ENCODE measurements around the gene KCTD13. TPM values are rescaled to one million over a fixed set of nuclear protein-coding genes. Genes with fewer than 3 reads are reported as not detected.

KCTD13 gene
- total and polyA plus RNA-seq, 2 of the 8 experiments (the other 6 are each of a cell fraction or from before 2014, with no cell fraction given), result 9.2 to 10.8 TPM

- Histone ChIP-seq H3K27me3 (replicated peaks in 1 of 4; ENCODE audit: control insufficient read depth in 3 of 4, extremely low read depth in 1 of 4, insufficient read depth in 3 of 4, low read length in 3 of 4) (no peaks in the 10 kb centered on the region), H3K14ac (ENCODE audit: insufficient read length) (no peak overlapping the region), H3K4me1 (replicated peaks in 1 of 4; ENCODE audit: control insufficient read depth in 3 of 4, insufficient read depth in 4 of 4, low read length in 3 of 4) (peaks cover 0 to 7% (median 4%) of the 10 kb centered on the region in 4 experiments; a peak in 5 of 7 replicates), H2BK15ac (ENCODE audit: low read length) (no peak overlapping the region), H2AK5ac (ENCODE audit: low read depth, low read length) (no peak overlapping the region), H4K5ac (ENCODE audit: insufficient read length, low read depth, low read length) (no peak overlapping the region), H3K79me2 (ENCODE audit: control insufficient read depth in 1 of 2, insufficient read depth in 2 of 2, low read length in 2 of 2) (no peaks in the 10 kb centered on the region), H3K23ac (ENCODE audit: insufficient read length) (no peak overlapping the region), H3K9me3 (ENCODE audit: insufficient read depth in 2 of 2, low read depth in 1 of 2, low read length in 1 of 2) (no peaks in the 10 kb centered on the region), H3K79me1 (ENCODE audit: low read depth, low read length) (no peaks in the 10 kb centered on the region), H3K36me3 (ENCODE audit: control insufficient read depth in 2 of 4, insufficient read depth in 4 of 4, low read length in 3 of 4) (no peaks in the 10 kb centered on the region), H3K4ac (replicated peaks; ENCODE audit: insufficient read length, low read depth, low read length) (no peak overlapping the region), H2BK120ac (replicated peaks; ENCODE audit: low read depth, low read length) (no peak overlapping the region), H2BK12ac (ENCODE audit: low read depth, low read length) (no peak overlapping the region), H2BK20ac (ENCODE audit: low read length) (no peak overlapping the region), H2AFZ (ENCODE audit: low read length) (no peak overlapping the region), H3K56ac (replicated peaks; ENCODE audit: insufficient read length, low read depth, low read length) (no peak overlapping the region), H4K20me1 (replicated peaks in 1 of 2; ENCODE audit: control insufficient read depth in 1 of 2, insufficient read depth in 2 of 2, low read length in 2 of 2) (no peaks in the 10 kb centered on the region), H3K4me3 (ENCODE audit: extremely low read depth in 1 of 4, insufficient read depth in 2 of 4, low read depth in 3 of 4, low read length in 4 of 4) (no peak overlapping the region), H3K27ac (ENCODE audit: low read depth, low read length) (no peak overlapping the region), H3K18ac (ENCODE audit: extremely low read depth, low read length) (no peak overlapping the region), H3K4me2 (ENCODE audit: insufficient read depth in 1 of 2, low read depth in 2 of 2, low read length in 2 of 2) (no peak overlapping the region), H4K8ac (ENCODE audit: extremely low read depth, insufficient read depth, low read length) (no peak overlapping the region), H3K23me2 (ENCODE audit: low read depth, low read length) (no peaks in the 10 kb centered on the region), H4K91ac (replicated peaks; ENCODE audit: insufficient read length, low read length) (no peak overlapping the region), H3K9ac (replicated peaks in 1 of 4; ENCODE audit: extremely low read depth in 1 of 4, low read depth in 3 of 4, low read length in 3 of 4) (no peak overlapping the region), H2BK5ac (ENCODE audit: low read depth, low read length) (no peak overlapping the region)
- FAIRE-seq (no peak), DNase-seq (ENCODE audit: low read depth in 1 of 2, low spot score in 2 of 2) (no peak)
- ChIA-PET CTCF (ENCODE audit: partially characterized antibody) (interaction anchor here (0.9 to 1.4 kb wide), 2 partner anchors 36 kb away, joined by 3 read pairs; no protein-coding TSS in a partner anchor), POLR2A (ENCODE audit: partially characterized antibody) (interaction anchor here (0.7 to 1.5 kb wide), 3 partner anchors 15 to 56 kb away, joined by 3 to 5 read pairs (median 4); partner anchors contain the start of gene KCTD13)
- 87% methylated on average over 2 of the region's 2 CpGs; no CpG with 5 or more reads in 1 of the 2 experiments for WGBS, 2 experiments (ENCODE audit: extremely low coverage in 1 of 2, insufficient coverage in 1 of 2, insufficient read length in 1 of 2, insufficient replicate concordance in 2 of 2, low coverage in 1 of 2, low lambda C conversion rate in 2 of 2, missing lambda C conversion rate in 1 of 2)
- TF ChIP-seq ASH2L (IDR thresholded peaks at IDR 0.05; ENCODE audit: low read length) (no peak), SRF (IDR thresholded peaks at IDR 0.05; ENCODE audit: low read depth, low read length) (no peak), RAD21 (IDR thresholded peaks at IDR 0.05 in 1 of 2, conservative IDR thresholded peaks at IDR 0.05 in 1 of 2; ENCODE audit: low read depth in 2 of 2, low read length in 2 of 2) (no peak), BRCA1 (IDR thresholded peaks at IDR 0.05; ENCODE audit: low read depth, low read length) (no peak), KDM4A (IDR thresholded peaks at IDR 0.05; ENCODE audit: low read depth, low read length, severe bottlenecking) (no peak), JUND (IDR thresholded peaks at IDR 0.05; ENCODE audit: low read length) (no peak), SP4 (IDR thresholded peaks at IDR 0.05; ENCODE audit: low read length) (no peak), MAFK (IDR thresholded peaks at IDR 0.05; ENCODE audit: low read depth, low read length) (no peak), HDAC2 (IDR thresholded peaks at IDR 0.05; ENCODE audit: borderline replicate concordance in 1 of 2, low read depth in 2 of 2, low read length in 2 of 2) (no peak), BACH1 (IDR thresholded peaks at IDR 0.05; ENCODE audit: low read length) (no peak), PHF8 (conservative IDR thresholded peaks at IDR 0.05; ENCODE audit: low read depth, low read length) (no peak), EGR1 (IDR thresholded peaks at IDR 0.05; ENCODE audit: borderline replicate concordance, low read depth, low read length) (no peak), RNF2 (IDR thresholded peaks at IDR 0.05; ENCODE audit: borderline replicate concordance, low read depth, low read length, missing control alignments, poor library complexity, severe bottlenecking) (no peak), RFX5 (IDR thresholded peaks at IDR 0.05; ENCODE audit: borderline replicate concordance, low read depth, low read length) (no peak)
Observed at GRCh38 chr16:29947897-29948296, 21.9 kb upstream of the KCTD13 start.

All from H1 (cell line).